HCT116 (cell line): ENCODE results near the gene TBX15. TPM values are rescaled to one million over a fixed set of nuclear protein-coding genes. Genes with fewer than 3 reads are reported as not detected.

Experiments
- ATAC-seq: fragments of 200-7000 bp; cut with Tn5 transposase; 2 replicates; pipeline ENCODE4 v1.9.1; 2020; ENCODE audit warnings: mild to moderate bottlenecking, moderate library complexity
- BruUV-seq: library from RNA; stranded (reverse); fragments of 400-500 nt; replicated peaks from 2 replicates; lab custom pipeline; 2021; lab: Mats Ljungman, UMichigan
- CTCF ChIA-PET: fragments of 300-600 bp; sonication (Branson Sonifier 250); formaldehyde crosslinking; loops from one replicate; lab custom pipeline; 2021; ENCODE audit warnings: antibody characterized with exemption; lab: Charles Lee
- POLR2A ChIA-PET: fragments of 300-600, 350-600 bp; sonication (Branson Sonifier 250); formaldehyde crosslinking; loops from one replicate; lab custom pipeline; 2021; ENCODE audit warnings: antibody characterized with exemption; lab: Charles Lee
- RAD21 ChIA-PET, 2 experiments: fragments of 300-600 bp; sonication (Branson Sonifier 250); formaldehyde crosslinking; loops; one replicate each; lab custom pipeline; 2023; ENCODE audit warnings: low total read pairs in 2 of 2; ENCODE audit not compliant: uncharacterized antibody in 2 of 2, unreplicated experiment in 2 of 2, low non-redundant PET in 1 of 2; lab: Charles Lee
- DNase-seq: peaks from one replicate; pipeline ENCODE4 v3.0.0-alpha.2; 2010; ENCODE audit warnings: low read depth, low spot score
- H2AFZ ChIP-seq: fragments of 200-600 bp; shearing (Covaris generic), sonication (generic); 2 replicates; pipeline ENCODE4 v1.6.1; 2017; ENCODE audit warnings: low read depth, mixed run types, mixed read lengths, antibody characterized with exemption, low read length; ENCODE audit not compliant: poor library complexity, severe bottlenecking
- H3K27ac ChIP-seq: 2 replicates; pipeline ENCODE4 v1.5.1; 2012; ENCODE audit warnings: low read depth, low read length
- H3K27me3 ChIP-seq: fragments of 200-600 bp; sonication (generic); 2 replicates; pipeline ENCODE4 v1.6.1; 2016; ENCODE audit warnings: mixed run types, low read length, mixed read lengths; ENCODE audit not compliant: insufficient read depth
- H3K36me3 ChIP-seq, 2 experiments: fragments of 200-500 bp in 1 of 2; fragments of 200-600 bp in 1 of 2; sonication (Bioruptor generic) in 1 of 2; sonication (generic) in 1 of 2; 2 replicates each; pipeline versions ENCODE4 v1.5.1 to v1.6.1; 2014 to 2016; ENCODE audit warnings: low read length in 2 of 2, inconsistent platforms in 1 of 2, mixed read lengths in 1 of 2, mixed run types in 1 of 2; ENCODE audit not compliant: insufficient read depth in 2 of 2, control insufficient read depth in 1 of 2
- H3K4me1 ChIP-seq, 2 experiments: fragments of 200-600 bp in 1 of 2; sonication (generic) in 1 of 2; 2 replicates each; pipeline versions ENCODE4 v1.5.1 to v1.6.1; 2012 to 2017; ENCODE audit warnings: low read length in 2 of 2, inconsistent platforms in 1 of 2, mild to moderate bottlenecking in 1 of 2, mixed read lengths in 1 of 2, mixed run types in 1 of 2, moderate library complexity in 1 of 2; ENCODE audit not compliant: insufficient read depth in 2 of 2, control insufficient read depth in 1 of 2
- H3K4me2 ChIP-seq: fragments of 200-600 bp; sonication (generic); 2 replicates; pipeline ENCODE4 v1.6.1; 2017; ENCODE audit warnings: mixed run types, low read length, mixed read lengths
- H3K4me3 ChIP-seq, 2 experiments: fragments of 200-600 bp in 1 of 2; sonication (generic) in 1 of 2; replicated peaks in 1 of 2; 2 replicates each; pipeline ENCODE4 v1.5.1; 2011 to 2016; ENCODE audit warnings: low read length in 2 of 2, control low read depth in 1 of 2, low read depth in 1 of 2, mild to moderate bottlenecking in 1 of 2, mixed read lengths in 1 of 2, mixed run types in 1 of 2
- H3K79me2 ChIP-seq: fragments of 200-600 bp; sonication (generic); 2 replicates; pipeline ENCODE4 v1.6.1; 2017; ENCODE audit warnings: mild to moderate bottlenecking, mixed run types, low read length, moderate library complexity, mixed read lengths; ENCODE audit not compliant: insufficient read depth
- H3K9ac ChIP-seq: fragments of 200-600 bp; sonication (generic); 2 replicates; pipeline ENCODE4 v1.6.1; 2016; ENCODE audit warnings: low read length, mixed read lengths
- H3K9me2 ChIP-seq: fragments of 200-600 bp; sonication (generic), shearing (Covaris generic); 2 replicates; pipeline ENCODE4 v1.6.1; 2017; ENCODE audit warnings: mixed run types, mild to moderate bottlenecking, moderate library complexity; ENCODE audit not compliant: insufficient read depth
- H3K9me3 ChIP-seq, 2 experiments: fragments of 200-500 bp in 1 of 2; fragments of 200-600 bp in 1 of 2; sonication (Bioruptor generic) in 1 of 2; sonication (generic) in 1 of 2; 2 replicates each; pipeline ENCODE4 v1.6.1; 2014 to 2017; ENCODE audit warnings: low read length in 2 of 2, mixed read lengths in 2 of 2, inconsistent platforms in 1 of 2, low read depth in 1 of 2, mild to moderate bottlenecking in 1 of 2, mixed run types in 1 of 2, moderate library complexity in 1 of 2; ENCODE audit not compliant: control insufficient read depth in 1 of 2, insufficient read depth in 1 of 2
- H4K20me1 ChIP-seq: fragments of 200-600 bp; sonication (generic), shearing (Covaris generic); 2 replicates; pipeline ENCODE4 v1.6.1; 2017; ENCODE audit warnings: mixed run types, mild to moderate bottlenecking, moderate library complexity; ENCODE audit not compliant: insufficient read depth
- ATF3 ChIP-seq: IDR thresholded peaks from 2 replicates; pipeline ENCODE4 v1.6.1; 2012
- CEBPB ChIP-seq: IDR thresholded peaks from 2 replicates; pipeline ENCODE4 v1.6.1; 2012; ENCODE audit warnings: low read depth
- EGR1 ChIP-seq: IDR thresholded peaks from 2 replicates; pipeline ENCODE4 v1.6.1; 2012; ENCODE audit warnings: low read depth
- ELF1 ChIP-seq: IDR thresholded peaks from 2 replicates; pipeline ENCODE4 v1.6.1; 2012; ENCODE audit warnings: low read depth, borderline replicate concordance
- EZH2 ChIP-seq: fragments of 200-600 bp; sonication (generic); IDR thresholded peaks from 2 replicates; pipeline ENCODE4 v1.6.1; 2017; ENCODE audit warnings: antibody characterized with exemption, mixed run types
- EZH2phosphoT487 ChIP-seq: fragments of 200-600 bp; IDR thresholded peaks from 2 replicates; pipeline ENCODE4 v1.6.1; 2018; ENCODE audit warnings: antibody characterized with exemption, borderline replicate concordance
- FOSL1 ChIP-seq: IDR thresholded peaks from 2 replicates; pipeline ENCODE4 v1.6.1; 2012; ENCODE audit warnings: low read depth
- JUND ChIP-seq: IDR thresholded peaks from 2 replicates; pipeline ENCODE4 v1.6.1; 2012
- MAX ChIP-seq: IDR thresholded peaks from 2 replicates; pipeline ENCODE4 v1.6.1; 2012
- POLR2A ChIP-seq: IDR thresholded peaks from 2 replicates; pipeline ENCODE4 v1.7.0; 2011; ENCODE audit warnings: borderline replicate concordance; ENCODE audit not compliant: insufficient read depth, insufficient read length; ENCODE audit errors: extremely low read depth
- POLR2AphosphoS5 ChIP-seq: IDR thresholded peaks from 2 replicates; pipeline ENCODE4 v1.6.1; 2011; ENCODE audit warnings: mild to moderate bottlenecking, low read depth, low read length, moderate library complexity
- REST ChIP-seq: IDR thresholded peaks from 2 replicates; pipeline ENCODE4 v1.6.1; 2012; ENCODE audit warnings: low read depth
- SP1 ChIP-seq: IDR thresholded peaks from 2 replicates; pipeline ENCODE4 v1.6.1; 2012; ENCODE audit warnings: low read depth
- SRF ChIP-seq: IDR thresholded peaks from 2 replicates; pipeline ENCODE4 v1.6.1; 2012; ENCODE audit warnings: low read depth
- TCF7L2 ChIP-seq: IDR thresholded peaks from 2 replicates; pipeline ENCODE4 v1.7.0; 2011; ENCODE audit warnings: borderline replicate concordance, inconsistent platforms; ENCODE audit not compliant: insufficient read depth, insufficient read length; ENCODE audit errors: extremely low read depth
- YY1 ChIP-seq: IDR thresholded peaks from 2 replicates; pipeline ENCODE4 v1.6.1; 2011; ENCODE audit warnings: low read length, low read depth, moderate library complexity, mild to moderate bottlenecking; ENCODE audit not compliant: insufficient replicate concordance; ENCODE audit errors: extremely low read depth
- ZNF274 ChIP-seq: fragments of 200-500 bp; sonication (Bioruptor generic); IDR thresholded peaks from 2 replicates; pipeline ENCODE4 v1.6.1; 2014; ENCODE audit warnings: mild to moderate bottlenecking, low read depth, low read length, inconsistent platforms
- intact Hi-C: fragments of 100-400 bp; cut with micrococcal nuclease; formaldehyde crosslinking; loops from 2 replicates; pipeline ENCODE4 v1.10.0; 2022
- total RNA-seq: library from RNA; stranded (reverse); gene quantifications from one replicate; pipeline ENCODE4 v1.2.1, GENCODE V29; 2021; ENCODE audit not compliant: unreplicated experiment

TBX15 gene
- total RNA-seq, 1 experiment from 2014 or later = not detected

- H3K79me2 ChIP-seq = no peaks in the 10 kb centered on the region
- ChIA-PET POLR2A (no interaction called here), CTCF (no interaction called here), RAD21 (no interaction called here)
- ATAC-seq = no peak
- no peaks in the 10 kb centered on the region for H4K20me1 ChIP-seq
- TF ChIP-seq EZH2phosphoT487 (no peak), YY1 (no peak), TCF7L2 (no peak), CEBPB (no peak), MAX (no peak), ATF3 (no peak), JUND (no peak)
- no peaks in the 10 kb centered on the region for H3K27me3 ChIP-seq
- H3K9ac ChIP-seq = no peak overlapping the region
- BruUV-seq = no TSS peak
- no peak for DNase-seq
- no peak overlapping the region for H3K4me3 ChIP-seq
- no peaks in the 10 kb centered on the region for H3K36me3 ChIP-seq
- H3K27ac ChIP-seq = no peak overlapping the region
- H3K4me2 ChIP-seq = no peak overlapping the region
- intact Hi-C loops = no loop called here
- H3K9me2 ChIP-seq = no peaks in the 10 kb centered on the region
- no peak overlapping the region for H2AFZ ChIP-seq
- H3K4me1 ChIP-seq = no peaks in the 10 kb centered on the region
- H3K9me3 ChIP-seq = no peaks in the 10 kb centered on the region
These were observed 1.8 kb upstream of the TBX15 start for GRCh38 chr1:118989878-118990378.

GRCh38 chr1:118989006-118989815, 1.1 kb upstream of the TBX15 start:
- Histone ChIP-seq H2AFZ (no peak overlapping the region), H3K79me2 (no peaks in the 10 kb centered on the region), H3K4me3 (no peak overlapping the region), H3K27ac (no peak overlapping the region), H4K20me1 (no peaks in the 10 kb centered on the region), H3K36me3 (no peaks in the 10 kb centered on the region), H3K4me1 (no peaks in the 10 kb centered on the region), H3K9ac (no peak overlapping the region), H3K9me2 (no peaks in the 10 kb centered on the region), H3K4me2 (no peak overlapping the region), H3K27me3 (no peaks in the 10 kb centered on the region), H3K9me3 (no peaks in the 10 kb centered on the region)
- intact Hi-C loops = no loop called here
- ChIA-PET POLR2A (no interaction called here), CTCF (no interaction called here), RAD21 (no interaction called here)
- DNase-seq (no peak), ATAC-seq (no peak)
- no TSS peak for BruUV-seq
- no peak for TF ChIP-seq EZH2phosphoT487
- no peak for TF ChIP-seq POLR2AphosphoS5
- TF ChIP-seq ELF1 = no peak
- TF ChIP-seq SRF = no peak
- no peak for TF ChIP-seq TCF7L2
- TF ChIP-seq JUND = no peak
- TF ChIP-seq POLR2A = no peak
- TF ChIP-seq SP1 = no peak
- TF ChIP-seq EGR1 = no peak
- TF ChIP-seq MAX = no peak
- TF ChIP-seq REST = no peak
- TF ChIP-seq FOSL1 = no peak
- TF ChIP-seq ZNF274 = no peak
- TF ChIP-seq CEBPB = no peak
- no peak for TF ChIP-seq EZH2
